GM18508 (cell line): ENCODE results near the gene CEP68.

Source experiments
- ATAC-seq: cut with Tn5 transposase; IDR thresholded peaks from one replicate; pipeline ENCODE4 v1.9.1; 2021; ENCODE audit warnings: moderate number of reproducible peaks; ENCODE audit not compliant: insufficient read depth, unreplicated experiment

CEP68 gene

GRCh38 chr2:65075605-65076344 is 19.6 kb downstream of the CEP68 start:
- no peak for ATAC-seq

DNA sequence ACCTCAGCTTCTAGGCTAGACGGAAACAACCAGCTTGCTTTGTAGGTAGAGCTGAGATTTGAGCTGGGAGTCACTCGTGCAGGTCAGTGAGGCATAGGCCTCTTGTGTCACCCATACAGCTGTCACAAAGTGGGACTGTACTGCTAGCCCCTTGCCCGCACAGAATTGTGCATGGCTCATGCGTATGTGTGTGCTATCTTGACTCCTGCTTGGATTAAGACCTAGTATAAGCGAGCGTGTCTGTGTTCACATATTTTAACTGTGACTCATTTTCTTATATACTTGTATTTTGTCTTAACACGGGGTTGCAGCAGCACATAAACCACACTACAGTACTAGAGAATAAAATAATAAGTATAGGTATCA is 20.1 kb downstream of the CEP68 start:
- no peak for ATAC-seq

DNA sequence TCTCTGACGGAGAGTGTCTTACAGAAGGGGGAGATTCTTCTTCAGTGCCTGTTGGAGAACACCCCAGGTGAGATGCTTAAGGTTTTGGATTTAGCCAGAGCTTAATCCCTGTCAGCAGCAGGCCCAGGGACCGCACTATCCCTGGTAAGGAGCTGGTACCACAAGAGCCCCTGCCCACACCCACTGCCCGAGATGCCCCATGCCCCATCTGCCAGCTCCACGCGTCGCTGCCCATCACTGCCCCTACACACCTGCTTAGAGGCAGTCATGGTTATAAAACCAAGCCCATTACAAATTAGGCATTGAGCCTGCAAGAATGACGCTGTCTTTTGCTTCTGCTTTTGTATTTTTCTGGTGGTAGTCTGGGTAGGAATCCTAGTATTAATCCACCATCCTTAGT is 21.7 kb downstream of the CEP68 start:
- no peak for ATAC-seq

DNA sequence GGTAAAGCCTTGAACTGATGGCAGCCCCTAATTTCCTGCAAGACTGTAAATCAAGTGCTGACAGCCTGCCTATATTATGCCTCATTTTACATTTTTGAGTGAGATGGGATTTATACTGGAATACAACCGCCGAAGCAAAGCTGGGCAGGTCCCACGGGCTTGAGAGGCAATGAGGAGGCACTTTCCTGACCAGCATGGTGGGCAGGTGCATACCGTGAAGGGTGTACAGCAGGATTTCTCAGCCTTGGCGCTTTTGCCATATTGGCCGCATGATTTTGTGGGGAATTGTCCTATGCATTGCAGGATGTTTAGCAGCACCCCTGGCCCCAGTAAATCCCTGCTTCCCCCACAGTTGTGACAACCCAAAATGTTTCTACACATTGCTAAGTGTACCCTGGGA is 22.8 kb downstream of the CEP68 start:
- no peak for ATAC-seq

DNA sequence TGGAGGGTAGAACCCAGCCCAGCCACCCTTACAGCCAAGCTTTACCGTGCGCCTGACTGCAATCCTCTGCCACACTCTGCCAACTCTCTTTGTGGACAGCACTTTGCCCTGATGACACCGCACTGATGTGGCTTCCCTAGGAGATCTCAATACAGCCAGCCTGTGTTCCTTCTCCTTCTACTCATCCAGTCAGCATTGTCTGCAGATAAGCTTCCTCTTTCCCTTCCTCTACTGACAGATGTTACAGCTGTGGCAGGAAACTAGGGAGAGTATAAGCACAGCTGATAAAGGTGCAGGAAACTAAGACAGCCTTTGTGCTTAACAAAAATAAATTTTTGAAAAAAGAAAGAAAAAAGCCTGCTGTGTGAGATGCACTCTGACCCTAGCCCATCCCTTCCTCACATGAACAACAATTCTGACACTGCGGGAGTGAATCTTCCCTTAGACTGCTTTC is 25.0 kb downstream of the CEP68 start:
- ATAC-seq: no peak

- ATAC-seq: no peak
These were observed 28.9 kb downstream of the CEP68 start for GRCh38 chr2:65085148-65085547.

- no peak for ATAC-seq
These were observed 36.6 kb downstream of the CEP68 start for GRCh38 chr2:65092791-65093190.

- ATAC-seq: no peak
These were observed 37.0 kb downstream of the CEP68 start for GRCh38 chr2:65093211-65093610.

DNA sequence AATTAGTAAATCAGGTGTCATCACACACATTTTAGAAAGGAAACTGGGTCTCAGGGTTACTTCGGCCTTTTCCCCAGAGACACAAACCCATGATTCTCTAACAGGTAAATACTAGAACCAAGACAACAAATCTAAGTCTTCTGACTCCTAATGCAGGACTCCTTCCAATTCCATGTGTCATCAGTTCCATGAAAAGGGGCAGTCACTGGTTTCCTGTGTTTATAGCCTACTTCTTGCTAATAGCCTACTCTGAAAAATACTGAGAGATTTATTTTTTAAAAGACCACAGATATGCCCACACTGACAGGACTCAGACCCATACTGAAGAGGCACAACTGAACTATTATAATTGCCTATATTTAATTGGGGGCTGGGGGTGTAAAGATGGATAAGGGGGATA is 40.7 kb downstream of the CEP68 start:
- no peak for ATAC-seq

GRCh38 chr2:65097844-65098243 is 41.6 kb downstream of the CEP68 start:
- no peak for ATAC-seq

DNA sequence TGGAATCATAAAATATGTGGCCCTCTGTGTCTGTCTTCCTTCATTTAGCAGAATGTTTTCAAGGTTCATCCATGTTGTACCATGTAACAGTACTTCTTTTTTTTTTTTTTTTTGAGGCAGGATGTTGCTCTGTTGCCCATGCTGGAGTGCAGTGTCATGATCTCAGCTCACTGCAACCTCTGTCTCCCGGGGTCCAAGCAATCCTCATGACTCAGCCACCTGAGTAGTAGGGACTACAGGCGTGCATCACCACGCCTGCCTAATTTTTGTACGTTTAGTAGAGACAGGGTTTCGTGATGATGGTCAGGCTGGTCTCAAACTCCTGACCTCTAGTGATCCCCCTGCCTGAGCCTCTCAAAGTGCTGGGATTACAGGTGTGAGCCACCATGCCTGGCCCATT is 42.5 kb downstream of the CEP68 start:
- ATAC-seq: no peak

DNA sequence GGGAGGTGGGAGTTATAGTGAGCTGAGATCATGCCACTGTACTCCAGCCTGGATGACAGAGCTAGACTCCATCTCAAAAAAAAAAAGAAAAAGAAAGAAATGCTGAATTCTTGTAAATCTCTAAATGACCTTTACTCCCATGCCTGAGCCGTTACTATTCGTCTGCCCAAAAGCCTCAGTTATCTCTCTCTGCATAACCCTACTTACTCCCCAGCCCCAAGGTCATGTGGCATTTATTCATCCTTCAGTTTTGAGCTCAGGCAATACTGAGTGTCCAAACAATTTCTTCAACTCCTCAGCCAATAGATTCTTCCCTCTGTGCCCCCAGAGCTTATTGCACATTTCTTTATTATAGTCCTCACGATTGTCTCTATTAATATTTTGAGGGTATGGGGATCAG is 44.9 kb downstream of the CEP68 start:
- no peak for ATAC-seq

DNA sequence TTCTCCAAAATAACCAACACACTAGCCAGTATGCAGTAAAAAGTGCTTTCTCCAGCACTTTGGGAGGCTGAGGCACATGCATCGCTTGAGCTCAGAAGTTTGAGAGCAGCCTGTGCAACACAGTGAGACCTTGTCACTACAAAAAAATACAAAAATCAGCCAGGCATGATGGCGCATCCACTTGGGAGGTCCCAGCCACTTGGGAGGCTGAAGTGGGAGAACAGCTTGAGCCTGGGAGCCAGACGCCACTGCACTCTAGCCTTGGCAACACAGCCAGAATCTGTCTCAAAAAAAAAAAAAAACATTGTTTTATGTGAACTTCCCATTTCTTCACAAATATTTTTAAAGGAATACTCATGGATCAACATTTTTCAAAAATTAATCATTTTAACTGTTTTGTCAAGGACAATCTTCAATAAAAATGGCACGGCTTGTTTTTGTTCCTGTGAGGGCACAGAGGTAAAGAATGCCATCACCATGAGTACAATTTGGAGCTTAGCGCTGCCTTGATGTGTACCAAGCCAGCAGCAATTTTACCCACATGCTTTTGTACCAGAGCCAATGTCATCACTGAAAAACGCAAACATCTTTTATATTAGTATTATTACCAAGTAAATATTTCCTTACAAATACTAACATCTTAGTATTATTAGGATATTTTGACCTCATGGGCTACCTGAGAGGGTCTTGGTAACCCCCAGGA is 46.9 kb downstream of the CEP68 start:
- no peak for ATAC-seq

DNA sequence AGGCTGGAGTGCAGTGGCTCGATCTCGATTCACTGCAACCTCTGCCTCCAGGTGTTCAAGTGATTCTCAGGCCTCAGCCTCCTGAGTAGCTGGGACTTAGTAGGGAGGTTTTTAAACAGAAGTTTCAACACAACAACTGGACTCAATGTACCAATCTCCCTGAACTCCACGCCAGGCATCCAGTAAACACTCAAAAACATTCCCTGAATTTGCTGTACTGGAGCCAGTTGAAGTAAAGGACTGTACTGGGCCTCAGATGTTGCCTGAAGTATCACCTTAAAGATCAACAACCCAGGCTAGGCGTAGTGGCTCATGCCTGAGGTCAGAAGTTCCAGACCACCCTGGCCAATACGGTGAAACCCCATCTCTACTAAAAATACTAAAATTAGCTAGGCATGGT is 51.3 kb downstream of the CEP68 start:
- ATAC-seq: no peak

DNA sequence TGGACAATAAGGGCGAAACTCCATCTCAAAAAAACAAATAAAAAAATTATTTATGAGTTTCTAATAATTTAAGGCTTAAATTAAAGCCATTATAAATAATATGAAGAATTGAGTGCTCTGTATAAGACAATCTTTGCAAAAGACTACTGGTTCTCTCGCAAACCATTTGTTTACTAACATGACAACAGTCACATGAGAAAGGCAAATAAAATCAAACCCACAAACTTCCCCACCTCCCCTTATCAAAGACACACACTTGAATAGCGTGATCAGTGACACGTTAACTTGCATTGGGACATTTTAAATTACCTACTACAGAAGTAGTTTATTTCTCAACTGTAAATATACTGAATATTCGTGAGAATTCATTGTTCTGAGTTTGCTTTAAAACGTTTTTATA is 52.6 kb downstream of the CEP68 start:
- no peak for ATAC-seq

- ATAC-seq: no peak
These were observed 56.4 kb downstream of the CEP68 start for GRCh38 chr2:65112633-65113032.

- ATAC-seq: no peak
These were observed 57.0 kb downstream of the CEP68 start for GRCh38 chr2:65113229-65113628.

GRCh38 chr2:65113816-65114215 is 57.6 kb downstream of the CEP68 start:
- ATAC-seq: no peak

GRCh38 chr2:65114921-65115320 is 58.7 kb downstream of the CEP68 start:
- no peak for ATAC-seq

GRCh38 chr2:65116645-65117044 is 60.4 kb downstream of the CEP68 start:
- no peak for ATAC-seq

GRCh38 chr2:65120990-65121693 is 64.9 kb downstream of the CEP68 start:
- no peak for ATAC-seq
